ENCODE data around the gene HMMR.

DNA sequence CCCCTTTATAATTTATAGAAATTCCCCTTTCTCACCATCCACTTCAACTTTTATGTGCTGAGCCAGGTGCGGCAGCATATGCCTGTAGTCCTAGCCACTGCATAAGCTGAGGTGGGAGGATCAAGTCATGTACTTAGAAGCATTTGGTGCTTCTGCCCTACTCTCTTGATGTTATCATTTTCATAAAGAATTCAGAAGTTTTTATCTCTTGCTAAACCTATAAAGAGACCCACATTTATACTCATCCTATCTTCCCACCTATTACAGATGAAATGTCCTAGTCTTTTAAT lies 18.5 kb downstream of the HMMR start:
- TF ChIP-seq, protein P1, sequence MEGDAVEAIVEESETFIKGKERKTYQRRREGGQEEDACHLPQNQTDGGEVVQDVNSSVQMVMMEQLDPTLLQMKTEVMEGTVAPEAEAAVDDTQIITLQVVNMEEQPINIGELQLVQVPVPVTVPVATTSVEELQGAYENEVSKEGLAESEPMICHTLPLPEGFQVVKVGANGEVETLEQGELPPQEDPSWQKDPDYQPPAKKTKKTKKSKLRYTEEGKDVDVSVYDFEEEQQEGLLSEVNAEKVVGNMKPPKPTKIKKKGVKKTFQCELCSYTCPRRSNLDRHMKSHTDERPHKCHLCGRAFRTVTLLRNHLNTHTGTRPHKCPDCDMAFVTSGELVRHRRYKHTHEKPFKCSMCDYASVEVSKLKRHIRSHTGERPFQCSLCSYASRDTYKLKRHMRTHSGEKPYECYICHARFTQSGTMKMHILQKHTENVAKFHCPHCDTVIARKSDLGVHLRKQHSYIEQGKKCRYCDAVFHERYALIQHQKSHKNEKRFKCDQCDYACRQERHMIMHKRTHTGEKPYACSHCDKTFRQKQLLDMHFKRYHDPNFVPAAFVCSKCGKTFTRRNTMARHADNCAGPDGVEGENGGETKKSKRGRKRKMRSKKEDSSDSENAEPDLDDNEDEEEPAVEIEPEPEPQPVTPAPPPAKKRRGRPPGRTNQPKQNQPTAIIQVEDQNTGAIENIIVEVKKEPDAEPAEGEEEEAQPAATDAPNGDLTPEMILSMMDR (IDR thresholded peaks at IDR 0.05): no peak
- no peak for TF ChIP-seq POLR2A (IDR thresholded peaks at IDR 0.05)
